ENCODE measurements around the gene NOD2. TPM values are rescaled to one million over a fixed set of nuclear protein-coding genes. Genes with fewer than 3 reads are reported as not detected.

Gene NOD2
- total RNA-seq, 1 experiment from 2014 or later: 0.07 TPM

DNA sequence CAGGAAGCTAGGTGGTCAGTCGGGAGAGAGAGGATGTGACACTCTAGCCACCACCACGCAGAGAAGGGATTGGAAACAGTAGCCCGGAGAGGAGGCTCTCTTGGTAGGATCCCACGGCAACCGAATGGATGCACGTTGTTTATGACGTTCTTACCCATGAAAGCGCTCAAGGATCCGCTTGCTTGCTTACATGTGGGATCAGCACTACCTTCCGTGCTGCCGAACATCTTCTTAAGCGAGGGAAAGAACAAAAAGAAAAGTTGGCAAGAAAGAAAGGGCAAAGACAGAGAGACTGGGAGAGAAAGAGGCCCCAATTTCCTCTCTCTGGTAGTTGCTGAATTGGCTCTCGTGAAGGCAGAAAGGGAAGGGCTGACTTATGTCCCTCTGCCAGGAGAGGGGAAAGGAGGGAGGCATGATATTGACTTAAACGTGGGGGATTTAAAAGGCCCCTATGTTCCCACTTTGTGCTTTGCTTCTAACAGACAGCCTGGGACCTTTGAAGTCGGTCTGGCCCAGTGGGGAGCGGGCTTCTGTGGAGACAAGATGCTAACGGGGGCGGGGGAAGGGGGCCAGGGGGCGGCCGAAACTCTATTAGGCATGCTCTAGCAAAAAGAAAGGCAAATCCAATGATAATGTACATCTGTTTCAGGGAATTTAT, 47.7 kb upstream of the NOD2 start:
- CTCF ChIA-PET: interaction anchor here (1.2 kb wide), 1 partner anchor 161 kb away, joined by 4 read pairs; no protein-coding TSS in a partner anchor
- DNase-seq (no peak), ATAC-seq (no peak)
- Histone ChIP-seq H3K27ac (ENCODE audit: low read length) (no peak overlapping the region), H3F3A (ENCODE audit: low read length, unreplicated experiment) (no peaks in the 10 kb centered on the region), H3K4me3 (ENCODE audit: low read length) (no peak overlapping the region), H3K9me3 (ENCODE audit: low read length) (no peaks in the 10 kb centered on the region), H2AFZ (ENCODE audit: low read length) (no peak overlapping the region), H3K79me2 (ENCODE audit: low read length) (no peaks in the 10 kb centered on the region), H4K20me1 (ENCODE audit: low read length) (no peaks in the 10 kb centered on the region), H3K27me3 (ENCODE audit: low read length) (peaks cover 22% of the 10 kb centered on the region), H3K36me3 (ENCODE audit: low read depth, low read length) (no peaks in the 10 kb centered on the region), H3K4me2 (ENCODE audit: low read length) (no peak overlapping the region), H3K9ac (ENCODE audit: low read length) (no peak overlapping the region), H3K4me1 (ENCODE audit: insufficient read depth, low read length) (no peaks in the 10 kb centered on the region), H3K9me2 (replicated peaks; ENCODE audit: low read length) (no peaks in the 10 kb centered on the region)
- TF ChIP-seq CTCF (conservative IDR thresholded peaks at IDR 0.05; ENCODE audit: low read depth, low read length): no peak
- no peak for TF ChIP-seq EZH2phosphoT487 (IDR thresholded peaks at IDR 0.05; ENCODE audit: borderline replicate concordance, low read length)
- no peak for TF ChIP-seq EZH2 (IDR thresholded peaks at IDR 0.05; ENCODE audit: low read length, unreplicated experiment)
- BruUV-seq (replicated peaks): no TSS peak
- intact Hi-C loops (cut with micrococcal nuclease): no loop called here
- POLR2A ChIA-PET (ENCODE audit: unreplicated experiment): no interaction called here

- H3K4me1 ChIP-seq (ENCODE audit: insufficient read depth, low read length): no peaks in the 10 kb centered on the region
- H3K4me3 ChIP-seq (ENCODE audit: low read length): no peak overlapping the region
- DNase-seq (no peak), ATAC-seq (no peak)
- H3K79me2 ChIP-seq (ENCODE audit: low read length): no peaks in the 10 kb centered on the region
- H3K9me2 ChIP-seq (replicated peaks; ENCODE audit: low read length): no peaks in the 10 kb centered on the region
- no peak overlapping the region for H3K9ac ChIP-seq (ENCODE audit: low read length)
- H2AFZ ChIP-seq (ENCODE audit: low read length): no peak overlapping the region
- H3K9me3 ChIP-seq (ENCODE audit: low read length): no peaks in the 10 kb centered on the region
- CTCF ChIA-PET: no interaction called here
- intact Hi-C loops (cut with micrococcal nuclease): no loop called here
- H3K27me3 ChIP-seq (ENCODE audit: low read length): peaks cover 22% of the 10 kb centered on the region
- H3K27ac ChIP-seq (ENCODE audit: low read length): no peak overlapping the region
- no peaks in the 10 kb centered on the region for H3K36me3 ChIP-seq (ENCODE audit: low read depth, low read length)
- TF ChIP-seq CTCF (conservative IDR thresholded peaks at IDR 0.05; ENCODE audit: low read depth, low read length) (no peak), EZH2 (IDR thresholded peaks at IDR 0.05; ENCODE audit: low read length, unreplicated experiment) (no peak), EZH2phosphoT487 (IDR thresholded peaks at IDR 0.05; ENCODE audit: borderline replicate concordance, low read length) (no peak)
- H4K20me1 ChIP-seq (ENCODE audit: low read length): no peaks in the 10 kb centered on the region
- no peaks in the 10 kb centered on the region for H3F3A ChIP-seq (ENCODE audit: low read length, unreplicated experiment)
- no peak overlapping the region for H3K4me2 ChIP-seq (ENCODE audit: low read length)
- BruUV-seq (replicated peaks): no TSS peak
- POLR2A ChIA-PET (ENCODE audit: unreplicated experiment): no interaction called here
Observed at GRCh38 chr16:50646345-50646744, 47.1 kb upstream of the NOD2 start.

DNA sequence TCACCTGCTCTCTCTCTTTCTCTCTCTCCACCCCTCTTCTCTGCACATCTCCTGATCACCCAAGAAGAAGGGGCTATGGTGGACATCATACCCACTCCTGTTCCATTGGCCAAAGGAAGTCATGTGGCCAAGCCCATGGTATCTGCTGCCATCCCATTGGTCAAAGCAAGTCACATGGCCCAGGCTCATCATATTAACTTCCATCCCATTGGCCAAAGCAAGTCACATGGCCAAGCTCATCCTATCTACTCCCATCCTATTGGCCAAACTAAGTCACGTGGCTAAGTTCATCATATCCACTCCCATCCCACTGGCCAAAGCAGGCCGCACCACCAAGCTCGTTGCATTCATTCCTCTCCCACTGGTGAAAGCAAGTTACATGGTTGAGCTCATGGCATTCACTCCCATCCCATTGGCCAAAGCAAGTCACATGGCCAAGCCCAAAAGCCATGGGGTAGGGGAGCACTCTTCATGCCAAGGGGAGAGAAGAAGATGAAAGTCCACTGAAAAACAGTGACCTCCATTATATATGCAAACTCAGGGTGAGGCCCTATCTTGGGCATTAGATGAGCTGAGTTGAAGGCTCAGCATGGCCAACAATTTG, 41.5 kb upstream of the NOD2 start:
- Histone ChIP-seq H3K27ac (ENCODE audit: low read length) (no peak overlapping the region), H2AFZ (ENCODE audit: low read length) (no peak overlapping the region), H3K4me1 (ENCODE audit: insufficient read depth, low read length) (no peaks in the 10 kb centered on the region), H3K79me2 (ENCODE audit: low read length) (no peaks in the 10 kb centered on the region), H3K9ac (ENCODE audit: low read length) (no peak overlapping the region), H3K4me2 (ENCODE audit: low read length) (no peak overlapping the region), H4K20me1 (ENCODE audit: low read length) (no peaks in the 10 kb centered on the region), H3K36me3 (ENCODE audit: low read depth, low read length) (no peaks in the 10 kb centered on the region), H3K9me2 (replicated peaks; ENCODE audit: low read length) (no peaks in the 10 kb centered on the region), H3K4me3 (ENCODE audit: low read length) (no peak overlapping the region), H3K27me3 (ENCODE audit: low read length) (no peaks in the 10 kb centered on the region), H3F3A (ENCODE audit: low read length, unreplicated experiment) (no peaks in the 10 kb centered on the region), H3K9me3 (ENCODE audit: low read length) (no peaks in the 10 kb centered on the region)
- TF ChIP-seq EZH2phosphoT487 (IDR thresholded peaks at IDR 0.05; ENCODE audit: borderline replicate concordance, low read length) (no peak), EZH2 (IDR thresholded peaks at IDR 0.05; ENCODE audit: low read length, unreplicated experiment) (no peak)
- POLR2A ChIA-PET (ENCODE audit: unreplicated experiment): no interaction called here
- CTCF ChIA-PET: no interaction called here
- intact Hi-C loops (cut with micrococcal nuclease): no loop called here
- ATAC-seq: no peak
- no TSS peak for BruUV-seq (replicated peaks)
- no peak for DNase-seq

Data from PC-3 (cell line).